AG09319 (cell line): ENCODE measurements around the gene NEK5.

ENCODE experiments used
- DNase-seq: peaks from one replicate; pipeline ENCODE4 v3.0.0-alpha.2; 2010; ENCODE audit warnings: low read depth; ENCODE audit errors: extremely low read depth
- CTCF ChIP-seq: IDR thresholded peaks from 2 replicates; pipeline ENCODE4 v1.5.1; 2011; ENCODE audit warnings: low read depth, mild to moderate bottlenecking, inconsistent platforms, low read length, moderate library complexity

The NEK5 gene

GRCh38 chr13:51988988-51989618 lies 139.8 kb downstream of the NEK5 start:
- DNase-seq = no peak
- no peak for TF ChIP-seq CTCF
